ENCODE data around the gene TMIGD1.

The TMIGD1 gene

GRCh38 chr17:30326809-30327208 is 7.0 kb downstream of the TMIGD1 start:
- DNase-seq (ENCODE audit: low read depth) = no peak

- DNase-seq (ENCODE audit: low read depth) = no peak
Measured at GRCh38 chr17:30324723-30325122, 9.1 kb downstream of the TMIGD1 start.

- no peak for DNase-seq (ENCODE audit: low read depth)
Measured at GRCh38 chr17:30323895-30324319, 9.9 kb downstream of the TMIGD1 start.

- DNase-seq (ENCODE audit: low read depth) = no peak
Measured at GRCh38 chr17:30323262-30323894, 10.5 kb downstream of the TMIGD1 start.

- DNase-seq (ENCODE audit: low read depth) = no peak
Measured at GRCh38 chr17:30321314-30321713, 12.5 kb downstream of the TMIGD1 start.

- no peak for DNase-seq (ENCODE audit: low read depth)
Measured at GRCh38 chr17:30318155-30318554, 15.7 kb downstream of the TMIGD1 start.

- no peak for DNase-seq (ENCODE audit: low read depth)
Measured at GRCh38 chr17:30316736-30317135, 17.1 kb downstream of the TMIGD1 start.

- no peak for DNase-seq (ENCODE audit: low read depth)
Measured at GRCh38 chr17:30315106-30315505, 18.8 kb downstream of the TMIGD1 start.

GRCh38 chr17:30314474-30314873 is 19.4 kb downstream of the TMIGD1 start:
- DNase-seq (ENCODE audit: low read depth) = no peak

- DNase-seq (ENCODE audit: low read depth) = no peak
Measured at GRCh38 chr17:30312226-30312625, 21.6 kb downstream of the TMIGD1 start.

- DNase-seq (ENCODE audit: low read depth) = no peak
Measured at GRCh38 chr17:30310562-30310961, 23.3 kb downstream of the TMIGD1 start.

- DNase-seq (ENCODE audit: low read depth) = no peak
Measured at GRCh38 chr17:30309591-30309990, 24.3 kb downstream of the TMIGD1 start.

GRCh38 chr17:30308406-30308805 is 25.5 kb downstream of the TMIGD1 start:
- no peak for DNase-seq (ENCODE audit: low read depth)

GRCh38 chr17:30304778-30305177 is 29.1 kb downstream of the TMIGD1 start:
- DNase-seq (ENCODE audit: low read depth) = no peak

GRCh38 chr17:30302241-30302640 is 31.6 kb downstream of the TMIGD1 start:
- DNase-seq (ENCODE audit: low read depth) = no peak

- no peak for DNase-seq (ENCODE audit: low read depth)
Measured at GRCh38 chr17:30300818-30301217, 33.0 kb downstream of the TMIGD1 start.

- DNase-seq (ENCODE audit: low read depth) = no peak
Measured at GRCh38 chr17:30299000-30299399, 34.9 kb downstream of the TMIGD1 start.

GRCh38 chr17:30297715-30298114 is 36.1 kb downstream of the TMIGD1 start:
- DNase-seq (ENCODE audit: low read depth) = no peak

- no peak for DNase-seq (ENCODE audit: low read depth)
Measured at GRCh38 chr17:30296499-30297080, 37.3 kb downstream of the TMIGD1 start.

GRCh38 chr17:30292286-30292858 is 41.5 kb downstream of the TMIGD1 start:
- no peak for DNase-seq (ENCODE audit: low read depth)

GRCh38 chr17:30291543-30292285 is 42.1 kb downstream of the TMIGD1 start, which contains the start of gene BLMH:
Gene BLMH, minus strand, starts transcription at chr17:30291944. Its CDS starts 125 bp downstream, at chr17:30291819.
- DNase-seq (ENCODE audit: low read depth) = peak; percentile 70

- peak; percentile 6 for DNase-seq (ENCODE audit: low read depth)
Measured at GRCh38 chr17:30290696-30291542, 42.9 kb downstream of the TMIGD1 start.

Data from stimulated activated CD8-positive, alpha-beta memory T cell treated with anti-CD3 and anti-CD28 coated beads, Interleukin-12 subunit alpha, Interleukin-12 subunit beta, amount 100 ng/mL, for 1 hour (primary cell).